ENCODE data around the gene MSANTD3. TPM values are rescaled to one million over a fixed set of nuclear protein-coding genes. Genes with fewer than 3 reads are reported as not detected.

MSANTD3 gene
- total and polyA plus RNA-seq, 2 of the 13 experiments (the other 11 are each of a cell fraction or from before 2014, with no cell fraction given): 10.1 to 19.2 TPM

DNA sequence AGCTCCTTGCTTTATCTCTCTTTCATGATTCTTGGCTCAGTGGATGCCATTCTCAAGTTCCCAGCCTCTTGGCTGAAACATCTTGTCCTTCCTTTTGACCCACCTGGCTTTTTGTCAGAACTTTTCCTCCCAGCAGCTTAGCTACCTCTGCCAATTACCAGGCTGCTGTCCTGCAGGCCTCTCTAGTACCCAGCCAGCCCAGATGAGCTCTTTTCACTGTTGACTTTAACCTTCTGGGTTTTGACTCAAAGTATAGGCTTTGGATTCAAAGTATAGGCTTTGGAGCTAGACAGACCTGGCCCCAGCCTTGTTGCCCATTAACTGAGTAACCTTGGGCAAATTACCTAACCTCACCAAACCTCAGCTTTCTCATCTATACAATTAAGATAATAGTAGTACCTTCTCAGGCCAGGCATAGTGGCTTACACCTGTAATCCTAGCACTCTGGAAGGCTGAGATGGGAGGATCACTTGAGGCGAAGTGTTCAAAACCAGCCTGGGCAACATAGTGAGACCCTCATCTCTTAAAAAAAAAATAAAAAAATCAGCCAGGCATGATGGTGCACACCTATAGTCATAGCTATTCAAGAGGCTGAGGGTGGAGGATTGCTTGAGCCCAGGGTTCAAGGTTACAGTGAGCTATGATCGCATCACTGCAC lies 39.4 kb downstream of the MSANTD3 start:
- peak overlapping the region; percentile 32 for H3K4me2 ChIP-seq (ENCODE audit: low read depth, low read length)
- DNase-seq (ENCODE audit: low spot score): peak; percentile 21
- in situ Hi-C loops (cut with HindIII; ENCODE audit: extremely low pct_ligation_motif_present, low pct_unique_long_range_greater_than_20kb): no loop called here
- WGBS (ENCODE audit: low lambda C conversion rate): 45% methylated on average over 2 of the region's 2 CpGs
- no peaks in the 10 kb centered on the region for H3K36me3 ChIP-seq (replicated peaks in 1 of 2; ENCODE audit: control insufficient read depth in 1 of 2, insufficient read depth in 2 of 2, low read length in 2 of 2)
- BruUV-seq (replicated peaks): TSS peak; percentile 89
- POLR2A ChIA-PET: interaction anchor here (1.4 to 1.5 kb wide), 2 partner anchors 55 to 114 kb away, joined by 3 to 4 read pairs; partner anchors contain the start of gene TEX10
- no peaks in the 10 kb centered on the region for H3K27me3 ChIP-seq (ENCODE audit: control insufficient read depth in 1 of 2, insufficient read depth in 2 of 2, low read length in 2 of 2)
- peak overlapping the region; percentile 27; the same call in 1 of the 2 replicates for H3K9ac ChIP-seq (ENCODE audit: insufficient read depth, low read depth, low read length)
- no peaks in the 10 kb centered on the region for H4K20me1 ChIP-seq (ENCODE audit: insufficient read depth, low read length)
- peak; percentile 83 for ATAC-seq
- no peak overlapping the region for H2AFZ ChIP-seq (ENCODE audit: low read length)
- intact Hi-C loops (cut with micrococcal nuclease; ENCODE audit: unreplicated experiment): loop anchor here (2.0 kb wide), 1 partner anchor 37 kb away; no protein-coding TSS in a partner anchor
- CTCF ChIA-PET (ENCODE audit: low intra/inter-chr PET ratio, low total read pairs): no interaction called here
- H3K9me3 ChIP-seq (ENCODE audit: low read length): no peaks in the 10 kb centered on the region
- H3K79me2 ChIP-seq (ENCODE audit: insufficient read depth, low read length): no peaks in the 10 kb centered on the region
- no peak overlapping the region for H3K4me3 ChIP-seq (replicated peaks in 1 of 3; ENCODE audit: insufficient read depth in 1 of 3, low read depth in 2 of 3, low read length in 3 of 3)
- peaks cover 38% of the 10 kb centered on the region for H3K4me1 ChIP-seq (ENCODE audit: insufficient read depth, low read length)
- no peak for FAIRE-seq
- H3K27ac ChIP-seq (ENCODE audit: extremely low read length, insufficient read depth, low read length): peak overlapping the region; percentile 59
- TF ChIP-seq, protein P1, sequence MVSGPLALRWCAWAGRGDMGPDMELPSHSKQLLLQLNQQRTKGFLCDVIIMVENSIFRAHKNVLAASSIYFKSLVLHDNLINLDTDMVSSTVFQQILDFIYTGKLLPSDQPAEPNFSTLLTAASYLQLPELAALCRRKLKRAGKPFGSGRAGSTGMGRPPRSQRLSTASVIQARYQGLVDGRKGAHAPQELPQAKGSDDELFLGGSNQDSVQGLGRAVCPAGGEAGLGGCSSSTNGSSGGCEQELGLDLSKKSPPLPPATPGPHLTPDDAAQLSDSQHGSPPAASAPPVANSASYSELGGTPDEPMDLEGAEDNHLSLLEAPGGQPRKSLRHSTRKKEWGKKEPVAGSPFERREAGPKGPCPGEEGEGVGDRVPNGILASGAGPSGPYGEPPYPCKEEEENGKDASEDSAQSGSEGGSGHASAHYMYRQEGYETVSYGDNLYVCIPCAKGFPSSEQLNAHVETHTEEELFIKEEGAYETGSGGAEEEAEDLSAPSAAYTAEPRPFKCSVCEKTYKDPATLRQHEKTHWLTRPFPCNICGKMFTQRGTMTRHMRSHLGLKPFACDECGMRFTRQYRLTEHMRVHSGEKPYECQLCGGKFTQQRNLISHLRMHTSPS (CRISPR knock-in tag; IDR thresholded peaks at IDR 0.05; ENCODE audit: low read depth): no peak
- TF ChIP-seq REPIN1 (CRISPR knock-in tag; IDR thresholded peaks at IDR 0.05; ENCODE audit: borderline replicate concordance, low read depth) (peak; percentile 32; the same call in 1 of the 2 replicates), HOXA5 (CRISPR knock-in tag; IDR thresholded peaks at IDR 0.05) (no peak), GATAD2A (CRISPR knock-in tag; IDR thresholded peaks at IDR 0.05) (peak; percentile 11; the same call in 1 of the 2 replicates), RXRA (CRISPR knock-in tag; IDR thresholded peaks at IDR 0.05) (no peak), HNRNPH1 (optimal IDR thresholded peaks at IDR 0.05; ENCODE audit: low read depth, low read length) (no peak), HNF4A (CRISPR knock-in tag; IDR thresholded peaks at IDR 0.05) (peak; percentile 35; the same call in 1 of the 2 replicates), ZNF121 (CRISPR knock-in tag; IDR thresholded peaks at IDR 0.05) (peak; percentile 93)
- TF ChIP-seq, protein P2, sequence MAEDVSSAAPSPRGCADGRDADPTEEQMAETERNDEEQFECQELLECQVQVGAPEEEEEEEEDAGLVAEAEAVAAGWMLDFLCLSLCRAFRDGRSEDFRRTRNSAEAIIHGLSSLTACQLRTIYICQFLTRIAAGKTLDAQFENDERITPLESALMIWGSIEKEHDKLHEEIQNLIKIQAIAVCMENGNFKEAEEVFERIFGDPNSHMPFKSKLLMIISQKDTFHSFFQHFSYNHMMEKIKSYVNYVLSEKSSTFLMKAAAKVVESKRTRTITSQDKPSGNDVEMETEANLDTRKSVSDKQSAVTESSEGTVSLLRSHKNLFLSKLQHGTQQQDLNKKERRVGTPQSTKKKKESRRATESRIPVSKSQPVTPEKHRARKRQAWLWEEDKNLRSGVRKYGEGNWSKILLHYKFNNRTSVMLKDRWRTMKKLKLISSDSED (CRISPR knock-in tag; IDR thresholded peaks at IDR 0.05): no peak
- TF ChIP-seq, protein P3, sequence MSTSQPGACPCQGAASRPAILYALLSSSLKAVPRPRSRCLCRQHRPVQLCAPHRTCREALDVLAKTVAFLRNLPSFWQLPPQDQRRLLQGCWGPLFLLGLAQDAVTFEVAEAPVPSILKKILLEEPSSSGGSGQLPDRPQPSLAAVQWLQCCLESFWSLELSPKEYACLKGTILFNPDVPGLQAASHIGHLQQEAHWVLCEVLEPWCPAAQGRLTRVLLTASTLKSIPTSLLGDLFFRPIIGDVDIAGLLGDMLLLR (CRISPR knock-in tag; IDR thresholded peaks at IDR 0.05): no peak
- TF ChIP-seq, protein P4, sequence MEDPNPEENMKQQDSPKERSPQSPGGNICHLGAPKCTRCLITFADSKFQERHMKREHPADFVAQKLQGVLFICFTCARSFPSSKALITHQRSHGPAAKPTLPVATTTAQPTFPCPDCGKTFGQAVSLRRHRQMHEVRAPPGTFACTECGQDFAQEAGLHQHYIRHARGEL (CRISPR knock-in tag; IDR thresholded peaks at IDR 0.05): no peak
- TF ChIP-seq, protein P5, sequence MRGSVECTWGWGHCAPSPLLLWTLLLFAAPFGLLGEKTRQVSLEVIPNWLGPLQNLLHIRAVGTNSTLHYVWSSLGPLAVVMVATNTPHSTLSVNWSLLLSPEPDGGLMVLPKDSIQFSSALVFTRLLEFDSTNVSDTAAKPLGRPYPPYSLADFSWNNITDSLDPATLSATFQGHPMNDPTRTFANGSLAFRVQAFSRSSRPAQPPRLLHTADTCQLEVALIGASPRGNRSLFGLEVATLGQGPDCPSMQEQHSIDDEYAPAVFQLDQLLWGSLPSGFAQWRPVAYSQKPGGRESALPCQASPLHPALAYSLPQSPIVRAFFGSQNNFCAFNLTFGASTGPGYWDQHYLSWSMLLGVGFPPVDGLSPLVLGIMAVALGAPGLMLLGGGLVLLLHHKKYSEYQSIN (CRISPR knock-in tag; IDR thresholded peaks at IDR 0.05; ENCODE audit: borderline replicate concordance): no peak
- TF ChIP-seq, protein P6, sequence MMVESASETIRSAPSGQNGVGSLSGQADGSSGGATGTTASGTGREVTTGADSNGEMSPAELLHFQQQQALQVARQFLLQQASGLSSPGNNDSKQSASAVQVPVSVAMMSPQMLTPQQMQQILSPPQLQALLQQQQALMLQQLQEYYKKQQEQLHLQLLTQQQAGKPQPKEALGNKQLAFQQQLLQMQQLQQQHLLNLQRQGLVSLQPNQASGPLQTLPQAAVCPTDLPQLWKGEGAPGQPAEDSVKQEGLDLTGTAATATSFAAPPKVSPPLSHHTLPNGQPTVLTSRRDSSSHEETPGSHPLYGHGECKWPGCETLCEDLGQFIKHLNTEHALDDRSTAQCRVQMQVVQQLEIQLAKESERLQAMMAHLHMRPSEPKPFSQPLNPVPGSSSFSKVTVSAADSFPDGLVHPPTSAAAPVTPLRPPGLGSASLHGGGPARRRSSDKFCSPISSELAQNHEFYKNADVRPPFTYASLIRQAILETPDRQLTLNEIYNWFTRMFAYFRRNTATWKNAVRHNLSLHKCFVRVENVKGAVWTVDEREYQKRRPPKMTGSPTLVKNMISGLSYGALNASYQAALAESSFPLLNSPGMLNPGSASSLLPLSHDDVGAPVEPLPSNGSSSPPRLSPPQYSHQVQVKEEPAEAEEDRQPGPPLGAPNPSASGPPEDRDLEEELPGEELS (CRISPR knock-in tag; IDR thresholded peaks at IDR 0.05): 0 out of 2 replicates have a peak, but pooled peaks have one; percentile 23
- TF ChIP-seq, protein P7, sequence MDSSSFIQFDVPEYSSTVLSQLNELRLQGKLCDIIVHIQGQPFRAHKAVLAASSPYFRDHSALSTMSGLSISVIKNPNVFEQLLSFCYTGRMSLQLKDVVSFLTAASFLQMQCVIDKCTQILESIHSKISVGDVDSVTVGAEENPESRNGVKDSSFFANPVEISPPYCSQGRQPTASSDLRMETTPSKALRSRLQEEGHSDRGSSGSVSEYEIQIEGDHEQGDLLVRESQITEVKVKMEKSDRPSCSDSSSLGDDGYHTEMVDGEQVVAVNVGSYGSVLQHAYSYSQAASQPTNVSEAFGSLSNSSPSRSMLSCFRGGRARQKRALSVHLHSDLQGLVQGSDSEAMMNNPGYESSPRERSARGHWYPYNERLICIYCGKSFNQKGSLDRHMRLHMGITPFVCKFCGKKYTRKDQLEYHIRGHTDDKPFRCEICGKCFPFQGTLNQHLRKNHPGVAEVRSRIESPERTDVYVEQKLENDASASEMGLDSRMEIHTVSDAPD (CRISPR knock-in tag; IDR thresholded peaks at IDR 0.05): peak; percentile 97
